GM21529 (cell line): ENCODE data around the gene ZC3H8.
A peak's percentile ranks its signal among the peaks of the same experiment; 100 is the strongest.

ENCODE experiments used
- ATAC-seq: cut with Tn5 transposase; IDR thresholded peaks from one replicate; pipeline ENCODE4 v1.9.1; 2021; ENCODE audit not compliant: unreplicated experiment

The ZC3H8 gene

GRCh38 chr2:112197868-112198267, 57.0 kb downstream of the ZC3H8 start:
- ATAC-seq, result no peak

DNA sequence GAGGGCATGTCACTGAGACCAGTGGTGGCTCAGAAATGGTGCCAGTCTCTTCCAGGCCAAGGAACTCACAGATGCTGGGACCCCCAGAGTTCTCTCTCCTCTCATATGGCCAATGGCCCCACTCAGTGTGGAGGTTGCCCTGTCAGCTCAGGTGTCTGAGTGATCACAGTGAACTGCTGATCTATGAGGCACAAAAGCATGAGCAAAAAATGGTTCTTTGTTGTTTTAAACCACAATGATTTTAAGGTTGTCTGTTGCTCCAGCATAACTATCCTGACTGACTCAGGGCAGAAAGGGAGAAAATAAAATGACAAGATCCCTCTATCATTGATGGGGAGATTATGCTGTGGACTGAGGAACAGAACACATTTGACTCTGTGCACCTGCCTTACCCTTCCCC, 58.9 kb downstream of the ZC3H8 start:
- no peak for ATAC-seq

- no peak for ATAC-seq
Observed at GRCh38 chr2:112195167-112195766, 59.6 kb downstream of the ZC3H8 start.

- no peak for ATAC-seq
Observed at GRCh38 chr2:112194482-112194881, 60.4 kb downstream of the ZC3H8 start.

DNA sequence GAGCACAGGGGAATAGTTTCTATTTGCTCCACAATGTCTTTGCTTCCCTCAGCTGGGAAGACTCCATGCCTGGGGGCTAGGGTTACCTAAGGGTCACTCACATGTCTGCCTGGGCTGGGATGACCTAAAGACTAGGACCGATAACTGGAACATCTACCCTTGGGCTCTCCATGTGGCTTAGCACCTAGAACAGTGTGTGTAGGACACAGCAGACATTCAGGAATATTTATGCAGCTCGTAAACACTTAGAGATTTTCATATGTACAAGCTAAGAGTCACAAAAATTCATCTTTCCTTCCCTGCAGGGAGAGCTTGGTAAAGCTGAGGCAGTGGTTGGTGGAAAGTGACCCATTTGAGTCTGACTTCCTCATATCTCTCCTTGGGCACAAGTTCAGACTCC, 60.8 kb downstream of the ZC3H8 start:
- no peak for ATAC-seq

DNA sequence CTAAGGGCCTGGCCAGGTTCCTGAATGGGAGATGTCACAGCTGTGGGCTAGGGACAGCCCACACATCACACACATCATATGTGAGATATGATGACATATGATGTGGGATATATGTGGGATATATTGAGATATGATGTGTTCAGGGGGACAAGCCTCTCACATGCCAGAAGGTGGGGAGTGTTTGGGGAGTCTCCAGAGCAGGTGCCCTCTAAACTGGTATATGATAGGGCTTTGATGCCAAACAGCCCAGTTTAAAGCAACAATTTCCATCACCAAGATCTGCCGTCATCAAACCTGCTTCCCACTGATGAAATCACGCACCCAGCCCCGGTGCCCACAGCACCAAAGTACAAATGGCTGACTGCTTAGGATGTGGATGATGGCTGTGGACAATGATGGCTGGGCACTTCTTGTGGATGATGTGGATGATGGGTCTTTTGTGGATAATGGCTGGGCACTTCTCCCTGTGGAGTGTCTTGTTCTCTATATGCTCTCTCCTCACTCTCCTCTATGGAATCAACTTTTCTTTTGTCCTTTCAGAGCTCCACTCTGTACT, 65.8 kb downstream of the ZC3H8 start:
- no peak for ATAC-seq

DNA sequence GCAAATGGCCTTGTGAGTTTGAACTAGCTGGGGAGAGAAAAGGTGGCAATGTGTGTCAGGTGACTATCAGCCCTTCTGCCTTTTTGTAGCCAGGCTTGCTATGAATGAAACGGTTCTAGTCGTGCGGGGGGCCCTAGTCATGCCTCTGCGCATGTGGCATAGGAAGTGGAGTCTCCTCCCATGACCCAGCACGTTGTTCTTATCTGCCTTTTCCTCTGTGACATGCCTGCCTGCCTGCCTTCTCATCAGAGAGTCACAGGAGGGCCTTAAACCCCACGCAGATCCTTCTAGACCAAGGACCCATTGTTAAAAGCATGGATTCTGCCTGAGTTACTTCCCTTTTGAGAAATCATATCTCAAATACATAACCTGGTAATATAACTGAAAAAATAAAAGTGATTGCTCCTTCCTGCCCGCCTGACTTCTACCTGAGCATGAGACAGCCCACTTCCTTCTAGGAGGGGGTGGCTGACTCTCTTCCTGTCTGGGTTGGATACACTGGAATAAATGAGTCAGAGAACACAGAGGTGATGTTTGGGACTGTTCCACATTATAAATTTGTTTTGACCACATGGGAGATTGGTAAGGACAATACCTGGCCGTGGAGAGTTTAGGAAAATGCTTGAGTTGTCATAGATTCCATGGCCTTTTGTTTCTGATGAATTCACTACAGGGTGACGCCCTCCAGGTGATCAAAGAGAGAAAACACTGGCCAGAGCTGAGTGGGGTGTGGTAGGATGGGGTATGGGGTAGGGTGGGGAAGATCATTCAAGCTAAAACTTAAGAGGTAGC, 66.8 kb downstream of the ZC3H8 start:
- peak; percentile 83 for ATAC-seq

GRCh38 chr2:112187046-112187715, 67.7 kb downstream of the ZC3H8 start:
- no peak for ATAC-seq

DNA sequence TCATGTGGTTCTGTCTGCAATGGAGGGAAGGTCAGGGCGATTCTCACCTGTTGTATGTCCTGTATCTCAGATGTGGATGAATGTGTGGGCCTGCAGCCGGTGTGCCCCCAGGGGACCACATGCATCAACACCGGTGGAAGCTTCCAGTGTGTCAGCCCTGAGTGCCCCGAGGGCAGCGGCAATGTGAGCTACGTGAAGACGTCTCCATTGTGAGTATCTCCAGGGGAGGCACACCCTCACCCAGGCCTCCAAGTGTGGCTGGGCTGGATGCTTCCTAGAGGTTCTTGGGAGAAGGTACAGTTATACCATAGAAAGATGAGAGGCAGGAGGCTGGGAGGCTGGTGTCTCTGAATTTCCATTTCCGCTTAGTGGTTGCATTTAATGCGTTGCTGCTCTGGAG, 69.7 kb downstream of the ZC3H8 start:
- no peak for ATAC-seq

DNA sequence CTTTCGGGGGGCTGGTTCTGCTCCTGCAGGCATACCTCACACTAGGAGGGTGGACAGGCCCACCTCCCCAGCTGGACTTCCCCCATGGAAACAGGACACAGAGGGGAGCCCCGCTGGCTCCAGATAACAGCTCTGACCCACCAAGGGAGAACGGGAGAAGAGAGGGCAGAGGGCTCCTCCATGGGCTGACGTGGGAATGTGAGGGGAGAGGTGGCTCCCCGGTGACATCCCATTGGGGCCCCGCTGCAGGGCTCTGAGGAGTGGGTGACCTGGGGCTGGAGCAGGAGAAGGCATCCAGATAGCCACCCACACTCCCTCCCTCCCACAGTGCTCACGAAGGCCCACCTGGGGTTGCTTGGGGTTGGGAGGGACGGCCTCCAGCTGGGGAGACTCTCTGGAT, 70.7 kb downstream of the ZC3H8 start:
- ATAC-seq, result no peak

DNA sequence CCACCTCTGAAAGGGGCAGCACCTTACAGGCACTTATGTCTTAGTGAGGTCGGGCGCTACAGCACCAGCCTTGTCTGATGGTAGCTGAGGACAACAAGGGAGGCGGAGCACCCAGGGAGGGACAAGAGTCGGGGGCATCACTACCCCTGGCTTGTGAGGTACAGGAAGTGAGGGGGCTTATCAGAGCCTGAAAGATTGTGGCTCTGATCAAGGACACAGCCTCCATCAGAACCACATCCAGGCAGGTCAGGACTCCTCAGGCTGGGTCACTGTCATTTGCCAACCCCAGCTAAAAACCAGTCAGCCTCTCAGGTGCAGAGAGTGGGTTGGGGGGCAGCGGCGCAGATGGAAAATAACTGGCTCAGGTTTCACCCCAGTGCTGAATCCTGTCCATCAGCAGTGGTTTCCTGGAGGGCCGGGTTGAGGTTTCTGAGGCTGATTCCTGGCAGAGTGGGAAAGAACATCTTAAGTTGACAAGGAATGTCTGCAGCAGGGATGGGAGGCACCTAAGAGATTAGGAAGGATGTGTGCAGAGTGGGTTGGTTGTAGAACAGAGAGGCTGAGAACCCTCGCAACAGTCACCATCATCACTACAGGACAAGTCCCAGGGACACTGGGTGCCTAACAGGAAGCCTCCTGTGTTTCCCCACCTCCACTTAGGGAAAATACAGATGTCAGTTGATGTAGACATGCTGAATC, 71.4 kb downstream of the ZC3H8 start:
- no peak for ATAC-seq

DNA sequence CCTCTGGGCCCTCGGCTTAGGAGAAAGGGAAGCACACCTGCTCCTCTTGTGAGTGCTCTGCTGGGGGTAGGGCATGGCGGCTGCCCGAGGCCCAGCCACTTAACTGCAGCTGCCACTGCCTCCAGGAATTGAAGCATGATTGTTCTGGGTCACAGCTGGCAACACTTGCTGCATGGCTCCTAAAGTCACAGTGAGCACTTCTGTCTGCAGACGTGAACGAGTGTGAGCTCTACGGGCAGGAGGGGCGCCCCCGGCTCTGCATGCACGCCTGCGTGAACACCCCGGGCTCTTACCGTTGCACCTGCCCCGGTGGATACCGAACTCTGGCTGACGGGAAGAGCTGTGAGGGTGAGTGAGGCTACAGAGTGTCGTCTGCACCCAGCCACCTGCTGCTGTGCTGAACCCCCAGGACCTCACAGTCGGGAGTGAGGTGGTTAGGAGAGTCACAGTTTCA, 72.2 kb downstream of the ZC3H8 start:
- no peak for ATAC-seq

DNA sequence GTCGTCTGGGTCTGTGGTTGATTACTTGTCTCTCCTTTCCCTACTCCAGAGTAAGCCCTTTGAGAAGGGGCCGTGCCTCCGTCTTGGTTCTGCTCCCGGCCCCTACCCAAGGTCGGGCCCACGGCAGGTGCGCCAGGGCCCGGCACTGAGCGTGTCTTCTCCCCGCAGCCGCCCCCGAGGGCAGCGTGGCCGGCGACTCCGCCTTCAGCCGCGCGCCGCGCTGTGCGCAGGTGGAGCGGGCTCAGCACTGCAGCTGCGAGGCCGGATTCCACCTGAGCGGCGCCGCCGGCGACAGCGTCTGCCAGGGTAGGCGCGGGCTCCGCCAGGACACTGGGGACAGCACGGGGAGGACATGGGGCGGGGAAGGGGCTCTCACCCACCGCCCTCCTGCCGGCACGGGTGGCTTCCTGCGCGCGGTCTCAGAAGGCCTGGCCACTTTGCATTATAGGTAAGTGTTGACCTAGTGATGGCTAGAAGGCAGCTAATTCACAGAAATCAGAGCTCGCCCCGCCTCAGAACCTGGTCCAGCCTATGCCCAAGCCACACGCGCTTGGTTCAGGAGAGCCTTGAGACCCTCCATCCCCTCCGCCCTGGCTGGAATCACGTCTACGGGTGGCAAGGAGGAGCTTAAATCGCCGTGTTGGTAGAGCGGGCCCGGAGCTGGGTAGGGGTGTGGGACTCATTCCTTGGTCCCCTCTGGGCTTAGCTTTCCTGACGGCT, 73.1 kb downstream of the ZC3H8 start:
- no peak for ATAC-seq

DNA sequence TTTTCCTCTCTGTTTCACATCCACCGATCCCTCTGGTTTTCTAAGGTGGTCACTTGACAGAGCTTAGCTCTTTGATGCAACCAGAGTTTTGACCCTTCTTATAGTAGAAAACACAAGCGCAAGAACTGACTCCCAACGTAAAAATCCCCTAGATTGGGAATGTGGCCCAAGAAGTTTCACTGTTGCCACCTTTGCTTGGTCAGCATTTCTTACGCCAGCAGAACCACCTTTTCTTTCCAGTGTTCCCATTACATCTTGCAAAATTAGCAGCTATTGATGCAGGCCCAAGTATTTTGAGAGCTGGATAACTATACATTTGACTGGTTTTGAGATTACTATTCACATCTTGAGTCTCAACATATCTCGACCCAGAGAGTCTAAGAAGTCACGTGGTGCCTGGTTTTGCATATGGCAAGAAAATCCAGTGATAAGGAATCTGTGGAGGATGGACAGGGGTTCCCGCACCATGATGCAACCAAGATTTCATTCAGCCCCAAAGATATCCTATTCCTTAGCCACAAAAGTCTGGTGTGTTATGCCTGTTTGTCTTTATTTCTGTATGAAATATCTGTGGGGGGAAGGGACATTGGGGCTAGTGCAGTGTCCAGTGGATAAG, 78.8 kb downstream of the ZC3H8 start:
- ATAC-seq, result no peak

- ATAC-seq, result no peak
Observed at GRCh38 chr2:112175333-112175732, 79.5 kb downstream of the ZC3H8 start.

DNA sequence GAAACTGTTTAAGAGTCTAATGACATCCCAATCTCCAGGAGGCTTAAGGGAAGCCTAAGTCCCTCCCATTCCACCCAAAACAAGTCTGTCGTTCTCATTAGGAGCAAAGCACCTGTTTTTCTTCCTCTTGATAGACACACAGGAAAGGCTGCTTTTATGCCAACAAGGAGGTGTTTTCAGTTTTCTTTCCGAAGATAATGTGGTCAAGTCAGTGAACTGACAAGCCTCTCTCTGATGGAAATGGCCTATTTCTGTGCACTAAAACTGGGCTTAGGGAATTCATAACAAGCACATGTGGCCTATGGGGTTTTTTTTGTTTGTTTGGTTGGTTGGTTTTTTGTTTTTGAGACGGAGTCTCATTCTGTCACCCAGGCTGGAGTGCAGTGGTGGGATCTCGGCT, 80.5 kb downstream of the ZC3H8 start:
- ATAC-seq, result no peak

- no peak for ATAC-seq
Observed at GRCh38 chr2:112173646-112174319, 81.1 kb downstream of the ZC3H8 start.

DNA sequence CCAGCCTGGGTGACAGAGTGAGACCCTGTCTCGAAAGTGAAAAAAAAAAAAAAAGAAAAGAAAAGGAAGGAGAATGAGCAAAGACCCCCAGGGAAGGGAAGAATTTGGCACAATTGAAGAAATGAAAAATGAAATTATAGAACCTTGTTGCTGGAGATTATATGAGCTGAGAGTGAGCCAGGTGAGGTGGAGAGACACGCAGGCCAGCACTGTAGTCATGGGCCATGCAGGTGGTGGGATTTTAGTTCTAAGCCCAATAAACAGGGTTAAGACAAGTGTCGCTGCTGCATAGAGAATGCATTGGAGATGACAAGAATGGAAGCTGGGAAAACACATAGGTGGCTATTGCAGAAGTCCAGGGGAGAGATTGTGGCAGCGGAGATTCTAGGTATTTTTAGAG, 84.3 kb downstream of the ZC3H8 start:
- ATAC-seq, result no peak

GRCh38 chr2:112168422-112169124, 86.3 kb downstream of the ZC3H8 start:
- no peak for ATAC-seq
